Activated effector memory CD4-positive, alpha-beta T cell treated with Interleukin-2 at 50 U/mL for 16 hours (primary cell): ENCODE data around the gene HMGN2.

ENCODE experiments used
- DNase-seq: peaks from one replicate; pipeline ENCODE4 v3.0.0-alpha.2; 2020

The HMGN2 gene

DNA sequence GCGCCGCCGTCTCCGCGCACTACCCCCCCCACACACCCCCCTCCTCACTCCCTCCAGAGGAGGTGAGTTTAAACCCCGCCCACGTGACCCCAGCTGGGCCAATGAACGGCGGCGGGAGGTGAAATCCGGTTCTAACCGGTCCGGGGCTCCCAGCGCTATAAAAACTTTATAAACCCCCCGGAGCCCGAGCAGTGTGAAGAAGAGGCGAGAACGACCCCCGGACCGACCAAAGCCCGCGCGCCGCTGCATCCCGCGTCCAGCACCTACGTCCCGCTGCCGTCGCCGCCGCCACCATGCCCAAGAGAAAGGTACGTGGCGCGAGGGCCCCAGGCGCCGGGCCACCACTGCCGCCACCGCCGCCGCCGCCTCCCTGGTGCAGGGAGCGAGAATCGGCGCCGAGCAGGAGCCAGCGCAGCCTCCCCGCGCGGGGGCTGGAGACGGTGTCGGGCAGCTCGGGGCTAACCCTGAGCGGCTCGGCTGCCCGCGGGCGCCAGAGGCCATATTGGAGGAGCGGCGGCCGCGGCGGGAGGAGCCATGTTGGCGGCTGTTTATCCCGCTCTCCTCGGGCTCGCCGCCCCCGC lies at the start of gene HMGN2:
TSS of gene HMGN2 (plus strand) at position 121 of the 581 bp plus-strand sequence. CDS start at position 294, 173 bp downstream.
- peak; percentile 81 for DNase-seq

DNA sequence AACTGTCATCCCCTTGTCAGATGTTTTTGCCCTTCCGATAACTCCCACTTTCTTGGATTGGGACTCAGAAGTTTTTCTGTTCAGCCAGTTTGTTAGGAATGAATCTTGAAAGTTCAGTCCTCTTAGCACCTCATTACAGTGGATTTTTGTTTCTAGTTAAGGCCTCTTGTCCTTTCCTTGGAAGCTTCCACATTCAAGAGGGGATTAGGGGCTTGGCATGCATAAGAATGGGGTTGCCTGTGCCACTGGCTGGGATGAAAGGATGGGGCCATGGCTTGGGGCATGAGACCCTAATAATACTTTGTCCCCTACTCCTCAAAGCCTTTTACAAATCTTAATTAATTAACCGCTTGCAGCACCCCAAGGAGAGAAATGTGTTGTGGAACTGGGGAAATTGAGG lies 42.5 kb upstream of the HMGN2 start:
- DNase-seq: no peak

GRCh38 chr1:26431979-26432695 lies 40.1 kb upstream of the HMGN2 start, which contains the start of gene DHDDS:
TSS of gene DHDDS (plus strand) at chr1:26432321. CDS start at chr1:26432946, 625 bp downstream.
- DNase-seq: peak; percentile 97

DNA sequence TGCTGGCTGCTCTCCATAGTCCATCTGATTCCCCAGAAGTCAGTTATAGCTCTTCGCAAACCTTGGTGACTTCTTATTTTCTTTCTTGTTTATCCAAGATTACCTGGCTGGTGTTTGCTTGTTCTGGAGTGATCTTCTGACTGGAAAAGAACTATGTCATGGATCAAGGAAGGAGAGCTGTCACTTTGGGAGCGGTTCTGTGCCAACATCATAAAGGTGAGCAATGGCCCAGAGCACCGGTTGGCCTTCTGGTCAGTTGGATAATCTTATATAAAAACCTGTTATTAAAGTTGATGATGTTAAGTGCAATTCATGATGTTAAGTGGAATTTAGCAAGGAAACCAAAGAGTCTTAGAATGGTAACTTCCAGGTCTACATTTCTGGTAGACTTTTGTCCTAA lies 39.4 kb upstream of the HMGN2 start:
- DNase-seq: no peak

GRCh38 chr1:26434161-26434752 lies 38.0 kb upstream of the HMGN2 start:
- DNase-seq: no peak

GRCh38 chr1:26438041-26438440 lies 34.2 kb upstream of the HMGN2 start:
- no peak for DNase-seq

- DNase-seq: no peak
These were observed 32.0 kb upstream of the HMGN2 start for GRCh38 chr1:26440259-26440658.

GRCh38 chr1:26449868-26450267 lies 22.4 kb upstream of the HMGN2 start:
- no peak for DNase-seq

DNA sequence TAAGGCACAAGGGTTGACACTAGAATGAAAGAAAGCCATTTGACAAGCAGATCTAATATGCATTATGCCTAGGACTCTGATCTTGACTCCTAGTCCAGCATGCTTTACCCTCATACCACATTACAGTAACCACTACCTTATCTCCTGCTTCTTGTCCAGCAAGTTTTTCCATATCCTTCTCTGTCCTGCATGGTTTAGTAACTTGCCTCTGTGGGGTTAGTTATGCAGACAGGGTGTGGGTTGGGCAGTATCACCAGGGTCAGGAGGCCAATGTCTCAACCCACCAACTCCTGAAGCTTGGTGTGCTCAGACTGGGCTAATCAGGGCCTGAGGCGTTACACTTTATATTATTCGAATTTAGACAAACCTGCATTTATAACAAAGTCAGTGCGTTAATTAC lies 21.3 kb upstream of the HMGN2 start:
- no peak for DNase-seq

GRCh38 chr1:26452459-26453183 lies 19.6 kb upstream of the HMGN2 start:
- no peak for DNase-seq

DNA sequence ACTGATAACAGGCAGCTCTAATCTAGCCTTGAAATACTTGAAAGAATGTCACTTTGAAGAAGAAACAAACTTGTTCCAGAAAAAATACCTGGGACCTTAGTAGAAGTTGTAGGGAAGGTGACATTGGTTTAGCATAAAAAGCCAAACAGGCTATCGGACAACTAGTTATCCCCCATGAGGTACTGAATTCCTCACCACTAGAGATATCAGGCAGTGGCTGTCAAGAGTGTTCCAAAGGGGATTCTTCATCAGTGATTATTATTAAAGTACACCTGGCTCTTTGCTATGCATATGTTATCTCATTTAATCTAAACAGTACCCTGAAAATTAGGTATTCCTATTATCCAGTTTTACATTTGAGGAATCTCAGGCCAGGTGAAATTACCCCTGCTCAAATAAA lies 13.1 kb upstream of the HMGN2 start:
- DNase-seq: no peak

DNA sequence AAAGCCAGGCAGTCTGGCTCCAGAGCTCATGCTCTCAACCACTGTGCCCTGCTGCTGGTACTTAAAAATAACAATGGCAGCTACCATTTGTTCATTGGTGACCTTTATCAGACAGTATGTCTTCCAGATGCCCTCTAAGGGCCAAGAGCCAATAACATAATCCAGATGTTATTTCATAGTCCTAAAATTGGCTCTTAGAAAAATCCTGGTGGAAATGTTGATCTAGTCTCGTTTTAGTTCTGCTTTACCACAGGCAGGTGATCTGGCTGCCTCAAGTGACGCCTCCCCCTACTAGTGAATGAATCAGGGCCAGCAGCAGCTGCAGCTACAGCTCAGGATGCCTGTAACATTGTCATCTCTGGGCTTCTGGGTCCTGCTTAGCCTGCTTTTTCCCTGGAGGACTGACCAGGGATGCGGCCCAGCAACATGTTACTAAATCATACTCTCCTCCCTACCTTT lies 12.6 kb upstream of the HMGN2 start:
- DNase-seq: no peak

DNA sequence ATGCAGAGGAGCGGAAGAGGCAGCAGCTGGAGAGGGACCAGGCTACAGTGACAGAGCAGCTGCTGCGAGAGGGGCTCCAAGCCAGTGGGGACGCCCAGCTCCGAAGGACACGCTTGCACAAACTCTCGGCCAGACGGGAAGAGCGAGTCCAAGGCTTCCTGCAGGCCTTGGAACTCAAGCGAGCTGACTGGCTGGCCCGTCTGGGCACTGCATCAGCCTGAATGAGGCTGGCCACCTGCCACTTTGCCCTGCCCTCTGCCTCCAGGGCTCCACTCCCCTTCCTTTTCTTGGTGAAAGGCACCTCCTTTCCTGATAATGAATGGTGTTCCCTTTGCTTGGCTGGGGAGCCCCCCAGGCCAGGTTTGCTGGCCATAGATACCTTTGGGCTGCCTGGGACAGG lies 3.3 kb upstream of the HMGN2 start:
- no peak for DNase-seq

DNA sequence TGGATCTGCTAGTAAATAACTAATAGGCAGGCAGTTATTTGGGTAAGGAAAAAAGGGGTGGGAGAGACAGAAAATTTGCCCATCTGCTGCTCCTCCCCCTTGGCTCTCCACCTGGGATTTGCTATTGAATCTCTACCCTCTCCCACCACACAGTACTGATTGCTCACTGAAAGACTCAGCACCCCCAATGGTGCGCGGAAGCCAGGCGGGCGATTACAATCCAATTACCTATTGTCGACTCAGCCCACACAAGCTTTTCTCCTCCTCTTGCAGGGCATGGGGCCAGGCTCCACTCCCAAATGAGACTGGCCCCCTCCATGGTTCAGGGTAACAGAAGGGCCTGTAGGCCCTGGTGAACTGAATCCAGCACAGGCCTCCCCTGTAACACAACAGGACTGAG lies 2.7 kb upstream of the HMGN2 start:
- no peak for DNase-seq

- DNase-seq: no peak
These were observed 1.3 kb upstream of the HMGN2 start for GRCh38 chr1:26470878-26471497.

DNA sequence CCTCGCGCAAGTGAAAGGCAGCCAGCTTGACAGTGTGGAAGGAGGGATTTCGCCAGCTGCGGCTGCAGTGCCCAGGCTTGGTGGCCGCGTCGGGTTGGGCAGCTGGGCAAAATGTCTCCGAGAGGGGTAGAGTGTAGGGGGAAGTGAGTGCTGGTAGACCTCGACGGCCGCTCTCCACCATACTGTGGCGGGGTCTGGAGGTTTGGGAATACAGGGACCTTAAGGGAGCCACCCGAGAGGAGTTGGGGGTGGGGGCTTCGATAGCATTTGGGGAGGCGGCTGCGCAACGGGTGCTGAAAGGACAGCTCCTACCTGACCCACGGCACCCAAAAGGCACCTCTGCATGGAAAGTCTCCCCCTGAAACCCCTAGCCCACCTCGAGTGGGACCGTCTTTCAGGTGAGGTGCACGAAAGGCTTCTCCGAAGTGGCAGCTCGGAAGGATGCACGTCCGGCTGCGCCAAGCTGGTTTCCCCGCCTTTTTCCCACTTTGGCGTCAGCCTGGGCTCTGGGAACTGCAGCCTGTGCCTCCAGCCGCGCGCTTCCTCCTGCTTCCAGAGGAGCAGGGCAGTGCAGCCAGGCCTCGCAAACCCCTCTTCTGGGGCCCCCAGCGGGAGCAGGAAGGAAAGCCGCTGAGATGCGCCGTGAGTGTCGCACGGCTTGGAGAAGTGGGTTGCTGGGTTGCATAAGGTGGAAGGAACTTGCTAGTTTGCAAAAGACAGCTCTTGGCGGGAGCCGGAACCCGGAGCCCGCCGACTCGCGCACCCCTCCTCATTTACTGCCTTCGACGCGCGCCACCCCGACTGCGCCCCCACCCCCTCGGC lies 531 bp upstream of the HMGN2 start:
- no peak for DNase-seq

GRCh38 chr1:26472901-26473845 lies 933 bp downstream of the HMGN2 start:
- peak; percentile 96 for DNase-seq

- no peak for DNase-seq
These were observed 2.6 kb downstream of the HMGN2 start for GRCh38 chr1:26474818-26475217.

GRCh38 chr1:26475989-26476388 lies 3.7 kb downstream of the HMGN2 start:
- no peak for DNase-seq

GRCh38 chr1:26476958-26477357 lies 4.7 kb downstream of the HMGN2 start:
- DNase-seq: no peak
